HepG2 (cell line): ENCODE results near the gene AMIGO2. TPM values are rescaled to one million over a fixed set of nuclear protein-coding genes. Genes with fewer than 3 reads are reported as not detected.
"Not testable (repeated sequence)": the region's sequence is repeated elsewhere in the genome, so short reads cannot be mapped to it uniquely, and the experiment has no call there.

ENCODE experiments used
- ATAC-seq: fragments of 200-7000 bp; cut with Tn5 transposase; 3 replicates; pipeline ENCODE4 v1.9.1; 2020; ENCODE audit warnings: mild to moderate bottlenecking, moderate library complexity
- BruUV-seq: library from RNA; stranded (reverse); fragments of 400-500 nt; replicated peaks from 2 replicates; lab custom pipeline; 2021; lab: Mats Ljungman, UMichigan
- CTCF ChIA-PET: fragments of 300-600 bp; formaldehyde crosslinking; extraction: SDS; loops from one replicate; lab custom pipeline; 2021; ENCODE audit warnings: low total read pairs, inconsistent platforms, low intra/inter-chr PET ratio; lab: Yijun Ruan, JAX
- POLR2A ChIA-PET: fragments of 350-600 bp; sonication (Branson Sonifier 250); formaldehyde crosslinking; loops from one replicate; lab custom pipeline; 2020; ENCODE audit warnings: antibody characterized with exemption, inconsistent platforms; lab: Yijun Ruan, JAX
- DNase-seq: peaks from one replicate; pipeline ENCODE4 v3.0.0-alpha.2; 2015; ENCODE audit warnings: low spot score
- FAIRE-seq: peaks from 3 replicates; lab custom pipeline; 2011; peaks lifted over from hg19 to GRCh38; lab: Jason Lieb, UNC
- H2AFZ ChIP-seq: one replicate; pipeline ENCODE4 v1.6.1; 2011; ENCODE audit warnings: low read length, inconsistent platforms
- H3K27ac ChIP-seq: fragments of 300-600 bp; 3 replicates; pipeline ENCODE4 v1.8.0; 2011; ENCODE audit warnings: mixed run types, mild to moderate bottlenecking, mixed read lengths, low read length, inconsistent platforms; ENCODE audit not compliant: insufficient read depth; ENCODE audit errors: extremely low read length
- H3K27me3 ChIP-seq, 2 experiments: fragments of 200-600 bp in 1 of 2; 2 replicates in 1 of 2; 3 replicates in 1 of 2; pipeline versions ENCODE4 v1.6.0 to v1.8.0; 2011; ENCODE audit warnings: low read length in 2 of 2, mild to moderate bottlenecking in 2 of 2, moderate library complexity in 2 of 2, inconsistent platforms in 1 of 2; ENCODE audit not compliant: insufficient read depth in 2 of 2, control insufficient read depth in 1 of 2
- H3K36me3 ChIP-seq, 2 experiments: fragments of 200-600 bp in 1 of 2; replicated peaks in 1 of 2; 2 replicates in 1 of 2; 3 replicates in 1 of 2; pipeline versions ENCODE4 v1.5.1 to v1.8.0; 2011; ENCODE audit warnings: low read length in 2 of 2, inconsistent platforms in 1 of 2; ENCODE audit not compliant: insufficient read depth in 2 of 2, control insufficient read depth in 1 of 2
- H3K4me1 ChIP-seq: 2 replicates; pipeline ENCODE4 v1.5.1; 2012; ENCODE audit warnings: low read length, inconsistent platforms; ENCODE audit not compliant: insufficient read depth
- H3K4me2 ChIP-seq: 2 replicates; pipeline ENCODE4 v1.6.0; 2011; ENCODE audit warnings: low read depth, low read length, inconsistent platforms
- H3K4me3 ChIP-seq, 3 experiments: fragments of 200-600 bp in 1 of 3; sonication (generic), shearing (Covaris generic) in 1 of 3; replicated peaks in 1 of 3; 2 replicates each; pipeline ENCODE4 v1.5.1; 2011 to 2016; ENCODE audit warnings: low read length in 3 of 3, inconsistent platforms in 2 of 3, low read depth in 2 of 3, mild to moderate bottlenecking in 2 of 3, control low read depth in 1 of 3, mixed read lengths in 1 of 3; ENCODE audit not compliant: insufficient read depth in 1 of 3
- H3K79me2 ChIP-seq: one replicate; pipeline ENCODE4 v1.6.1; 2011; ENCODE audit warnings: low read length, inconsistent platforms; ENCODE audit not compliant: insufficient read depth
- H3K9ac ChIP-seq: 2 replicates; pipeline ENCODE4 v1.6.0; 2011; ENCODE audit warnings: mild to moderate bottlenecking, low read depth, low read length, inconsistent platforms; ENCODE audit not compliant: insufficient read depth
- H3K9me3 ChIP-seq: 2 replicates; pipeline ENCODE4 v1.5.1; 2012; ENCODE audit warnings: mild to moderate bottlenecking, low read length
- H4K20me1 ChIP-seq: 2 replicates; pipeline ENCODE4 v1.6.0; 2011; ENCODE audit warnings: inconsistent platforms, mild to moderate bottlenecking, low read length, moderate library complexity; ENCODE audit not compliant: insufficient read depth
- ATM ChIP-seq: fragments of 450-650 bp; IDR thresholded peaks from 2 replicates; pipeline ENCODE4 v1.7.1; 2017; ENCODE audit warnings: mild to moderate bottlenecking, borderline replicate concordance
- DPF2 ChIP-seq: sonication (generic); formaldehyde crosslinking; IDR thresholded peaks from 2 replicates; pipeline ENCODE4 v1.4.0; 2020; ENCODE audit warnings: mild to moderate bottlenecking, low read depth, missing genetic modification reagents, borderline replicate concordance
- DR1 ChIP-seq: sonication (generic); formaldehyde crosslinking; IDR thresholded peaks from 2 replicates; pipeline ENCODE4 v1.8.0; 2021; ENCODE audit warnings: mild to moderate bottlenecking, missing genetic modification reagents, inconsistent platforms
- DRAP1 ChIP-seq: IDR thresholded peaks from 2 replicates; pipeline ENCODE4 v1.6.1; 2016; ENCODE audit warnings: missing genetic modification reagents, missing compliant biosample characterization
- HBP1 ChIP-seq: IDR thresholded peaks from 2 replicates; pipeline ENCODE4 v1.6.1; 2016; ENCODE audit warnings: low read depth, control low read depth
- HNRNPL ChIP-seq: fragments of 200-400 bp; formaldehyde crosslinking; IDR thresholded peaks from 2 replicates; pipeline ENCODE4 v1.6.1; 2017; ENCODE audit warnings: mild to moderate bottlenecking, low read depth, low read length
- HOXD1 ChIP-seq: sonication (generic); formaldehyde crosslinking; IDR thresholded peaks from 2 replicates; pipeline ENCODE4 v1.5.0; 2020; ENCODE audit warnings: missing genetic modification reagents
- ZBTB4 ChIP-seq: sonication (generic); formaldehyde crosslinking; IDR thresholded peaks from 2 replicates; pipeline ENCODE4 v1.4.0; 2020; ENCODE audit warnings: missing genetic modification reagents, mild to moderate bottlenecking, borderline replicate concordance
- ZC3H13 ChIP-seq: sonication (generic); formaldehyde crosslinking; IDR thresholded peaks from 2 replicates; pipeline ENCODE4 v1.8.1; 2023; ENCODE audit warnings: mild to moderate bottlenecking, missing genetic modification reagents, moderate library complexity
- WGBS: methylation state at CpG from one replicate; pipeline ENCODE4 v1.1.6; 2017; ENCODE audit warnings: low lambda C conversion rate; 5-methylcytosine and 5-hydroxymethylcytosine counted together
- in situ Hi-C: cut with HindIII; loops from 2 replicates; pipeline ENCODE4 v1.10.0; 2017; ENCODE audit warnings: low pct_unique_long_range_greater_than_20kb; ENCODE audit not compliant: extremely low pct_ligation_motif_present
- intact Hi-C: fragments of 100-400 bp; cut with micrococcal nuclease; formaldehyde crosslinking; loops from one replicate; pipeline ENCODE4 v1.10.0; 2022; ENCODE audit not compliant: unreplicated experiment
- polyA plus RNA-seq, 8 experiments: library from polyadenylated mRNA; depleted of rRNA in 3 of 8; stranded (reverse) in 7 of 8; unstranded in 1 of 8; fragments of >200 nt; fragmentation: Illumina TruSeq in 4 of 8; extraction: Trizol in 4 of 8; gene quantifications; 2 replicates each; pipeline versions ENCODE4 v1.2.1 to v1.2.3, GENCODE V29; 2011 to 2016; ENCODE audit warnings: low read depth in 4 of 8, missing spikeins in 1 of 8, mixed read lengths in 1 of 8; ENCODE audit not compliant: insufficient read depth in 1 of 8
- total RNA-seq, 5 experiments: library from RNA; depleted of rRNA; stranded (reverse); fragments of >200 nt; fragmentation: Illumina TruSeq; extraction: Trizol; gene quantifications; 2 replicates each; pipeline ENCODE4 v1.2.3, GENCODE V29; 2016; ENCODE audit warnings: low read depth in 1 of 5
- TF ChIP-seq, protein P1 (sequence below): sonication (generic); formaldehyde crosslinking; conservative IDR thresholded peaks from 2 replicates; pipeline ENCODE4 v1.8.0; 2022; ENCODE audit warnings: mild to moderate bottlenecking, moderate library complexity, missing genetic modification reagents

The AMIGO2 gene
- total and polyA plus RNA-seq, 2 of the 13 experiments (the other 11 are each of a cell fraction or from before 2014, with no cell fraction given): not detected

DNA sequence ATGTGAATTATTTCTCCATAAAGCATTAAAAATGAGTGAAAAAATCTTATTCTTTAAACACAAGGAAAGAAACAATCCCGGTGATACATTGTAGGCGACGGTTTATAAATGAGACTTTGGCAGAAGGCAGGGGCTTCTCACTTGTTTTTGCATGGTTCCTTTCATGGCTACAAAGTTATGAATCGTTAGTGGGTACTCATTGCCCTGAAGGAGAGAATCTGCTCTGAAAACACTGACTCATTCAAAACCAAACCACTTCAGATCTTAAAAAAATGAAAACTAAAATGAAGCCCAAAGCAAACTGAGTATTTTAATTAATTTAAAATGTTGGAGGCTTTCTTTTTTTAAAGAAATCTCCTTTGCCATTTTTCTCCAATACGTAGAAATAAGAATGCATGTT lies 41.4 kb upstream of the AMIGO2 start (continued):
- TF ChIP-seq HBP1: no peak
- TF ChIP-seq, protein P1, sequence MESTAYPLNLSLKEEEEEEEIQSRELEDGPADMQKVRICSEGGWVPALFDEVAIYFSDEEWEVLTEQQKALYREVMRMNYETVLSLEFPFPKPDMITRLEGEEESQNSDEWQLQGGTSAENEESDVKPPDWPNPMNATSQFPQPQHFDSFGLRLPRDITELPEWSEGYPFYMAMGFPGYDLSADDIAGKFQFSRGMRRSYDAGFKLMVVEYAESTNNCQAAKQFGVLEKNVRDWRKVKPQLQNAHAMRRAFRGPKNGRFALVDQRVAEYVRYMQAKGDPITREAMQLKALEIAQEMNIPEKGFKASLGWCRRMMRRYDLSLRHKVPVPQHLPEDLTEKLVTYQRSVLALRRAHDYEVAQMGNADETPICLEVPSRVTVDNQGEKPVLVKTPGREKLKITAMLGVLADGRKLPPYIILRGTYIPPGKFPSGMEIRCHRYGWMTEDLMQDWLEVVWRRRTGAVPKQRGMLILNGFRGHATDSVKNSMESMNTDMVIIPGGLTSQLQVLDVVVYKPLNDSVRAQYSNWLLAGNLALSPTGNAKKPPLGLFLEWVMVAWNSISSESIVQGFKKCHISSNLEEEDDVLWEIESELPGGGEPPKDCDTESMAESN (CRISPR knock-in tag): no peak
- TF ChIP-seq, all 625 proteins: peak for 0

DNA sequence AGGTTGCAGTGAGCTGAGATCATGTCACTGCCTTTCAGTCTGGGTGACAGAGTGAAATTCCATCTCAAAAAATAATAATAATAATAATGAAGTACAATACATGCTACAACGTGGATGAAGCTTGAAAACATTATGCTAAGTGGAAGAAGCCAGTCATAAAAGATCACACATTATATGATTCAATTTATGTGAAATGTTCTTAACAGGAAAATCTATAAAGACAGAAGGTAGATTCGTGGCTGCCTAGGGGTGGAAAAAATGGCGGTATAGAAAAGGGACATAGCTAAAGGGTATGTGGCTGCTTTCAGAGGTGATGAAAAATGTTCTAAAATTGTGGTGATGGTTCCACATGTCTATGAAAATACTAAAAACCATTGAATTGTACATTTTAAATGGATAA lies 41.0 kb upstream of the AMIGO2 start:
- H2AFZ ChIP-seq: no peak overlapping the region
- FAIRE-seq (no peak), ATAC-seq (no peak), DNase-seq (no peak)
- BruUV-seq: no TSS peak
- no peaks in the 10 kb centered on the region for H3K27me3 ChIP-seq
- in situ Hi-C loops (no loop called here), intact Hi-C loops (no loop called here)
- WGBS: 17% methylated on average over 3 of the region's 3 CpGs
- no peaks in the 10 kb centered on the region for H4K20me1 ChIP-seq
- H3K9me3 ChIP-seq: no peaks in the 10 kb centered on the region
- H3K4me2 ChIP-seq: no peak overlapping the region
- no peaks in the 10 kb centered on the region for H3K4me1 ChIP-seq
- no peak overlapping the region for H3K27ac ChIP-seq
- ChIA-PET CTCF (no interaction called here), POLR2A (no interaction called here)
- H3K36me3 ChIP-seq: no peaks in the 10 kb centered on the region
- H3K9ac ChIP-seq: no peak overlapping the region
- H3K4me3 ChIP-seq: no peak overlapping the region
- H3K79me2 ChIP-seq: no peaks in the 10 kb centered on the region
- no peak for TF ChIP-seq ZBTB4 (CRISPR knock-in tag)
- TF ChIP-seq ATM: no peak
- no peak for TF ChIP-seq HOXD1 (CRISPR knock-in tag)
- TF ChIP-seq DR1 (CRISPR knock-in tag): no peak
- TF ChIP-seq ZC3H13: no peak
- TF ChIP-seq HNRNPL: no peak
- TF ChIP-seq DRAP1 (CRISPR knock-in tag): no peak
- TF ChIP-seq DPF2 (CRISPR knock-in tag): no peak

DNA sequence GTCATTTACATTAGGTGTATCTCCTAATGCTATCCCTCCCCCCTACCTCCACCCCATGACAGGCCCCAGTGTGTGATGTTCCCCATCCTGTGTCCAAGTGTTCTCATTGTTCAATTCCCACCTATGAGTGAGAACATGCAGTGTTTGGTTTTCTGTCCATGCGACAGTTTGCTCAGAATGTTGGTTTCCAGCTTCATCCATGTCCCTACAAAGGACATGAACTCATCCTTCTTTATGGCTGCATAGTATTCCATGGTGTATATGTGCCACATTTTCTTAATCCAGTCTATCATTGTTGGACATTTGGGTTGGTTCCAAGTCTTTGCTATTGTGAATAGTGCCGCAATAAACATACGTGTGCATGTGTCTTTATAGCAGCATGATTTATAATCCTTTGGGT lies 37.5 kb upstream of the AMIGO2 start:
- not testable (repeated sequence) for H3K4me3 ChIP-seq

More for the DNA sequence above, 37.5 kb upstream of the AMIGO2 start:
- H3K79me2 ChIP-seq, BruUV-seq, H3K9ac ChIP-seq, POLR2A ChIA-PET, H4K20me1 ChIP-seq, DNase-seq, H3K9me3 ChIP-seq, CTCF ChIA-PET, in situ Hi-C loops, H2AFZ ChIP-seq, intact Hi-C loops, FAIRE-seq, H3K4me2 ChIP-seq, H3K36me3 ChIP-seq, H3K27ac ChIP-seq, H3K27me3 ChIP-seq, H3K4me1 ChIP-seq, ATAC-seq: not testable (repeated sequence)
- 59% methylated on average over 3 of the region's 3 CpGs for WGBS
